Mesendoderm (in vitro differentiated cells): ENCODE results near the gene OLFML2A.

ENCODE experiments used
- DNase-seq: peaks from one replicate; pipeline ENCODE4 v3.0.0; 2013
- H2AK5ac ChIP-seq: 2 replicates; pipeline ENCODE4 v1.6.1; 2013; ENCODE audit warnings: low read length, inconsistent platforms
- H2BK120ac ChIP-seq: 2 replicates; pipeline ENCODE4 v1.6.1; 2013; ENCODE audit warnings: low read depth, mild to moderate bottlenecking, low read length, moderate library complexity, mixed read lengths
- H2BK15ac ChIP-seq: replicated peaks from 2 replicates; pipeline ENCODE4 v1.6.1; 2013; ENCODE audit warnings: low read depth, mild to moderate bottlenecking, moderate library complexity
- H2BK5ac ChIP-seq: 2 replicates; pipeline ENCODE4 v1.6.1; 2013; ENCODE audit warnings: low read length, inconsistent platforms
- H3K18ac ChIP-seq: 2 replicates; pipeline ENCODE4 v1.6.1; 2013; ENCODE audit warnings: mild to moderate bottlenecking, low read length, mixed read lengths
- H3K23ac ChIP-seq: one replicate; pipeline ENCODE4 v1.6.1; 2013; ENCODE audit warnings: low read length
- H3K27ac ChIP-seq: 2 replicates; pipeline ENCODE4 v1.5.1; 2013; ENCODE audit warnings: low read depth, mild to moderate bottlenecking, inconsistent platforms, low read length, moderate library complexity
- H3K27me3 ChIP-seq: 2 replicates; pipeline ENCODE4 v1.6.1; 2013; ENCODE audit warnings: low read length, control low read depth, mild to moderate bottlenecking, inconsistent platforms; ENCODE audit not compliant: insufficient read depth, poor library complexity
- H3K36me3 ChIP-seq: 2 replicates; pipeline ENCODE4 v1.6.1; 2013; ENCODE audit warnings: low read length, inconsistent platforms; ENCODE audit not compliant: control insufficient read depth, insufficient read depth
- H3K4ac ChIP-seq: one replicate; pipeline ENCODE4 v1.6.1; 2013; ENCODE audit warnings: low read depth, mild to moderate bottlenecking, low read length, moderate library complexity
- H3K4me1 ChIP-seq: 2 replicates; pipeline ENCODE4 v1.6.1; 2013; ENCODE audit warnings: low read depth, low read length, inconsistent platforms; ENCODE audit not compliant: control insufficient read depth
- H3K4me2 ChIP-seq: 2 replicates; pipeline ENCODE4 v1.6.1; 2013; ENCODE audit warnings: low read length
- H3K4me3 ChIP-seq: 2 replicates; pipeline ENCODE4 v1.5.1; 2013; ENCODE audit warnings: mild to moderate bottlenecking, low read length
- H3K56ac ChIP-seq: one replicate; pipeline ENCODE4 v1.6.1; 2013; ENCODE audit warnings: low read length
- H3K79me1 ChIP-seq: 2 replicates; pipeline ENCODE4 v1.6.1; 2013; ENCODE audit warnings: low read length, inconsistent platforms
- H3K79me2 ChIP-seq: 2 replicates; pipeline ENCODE4 v1.6.1; 2013; ENCODE audit warnings: mild to moderate bottlenecking, low read length; ENCODE audit not compliant: control insufficient read depth, insufficient read depth
- H3K9ac ChIP-seq: 2 replicates; pipeline ENCODE4 v1.6.1; 2013; ENCODE audit warnings: low read length, inconsistent platforms
- H4K5ac ChIP-seq: one replicate; pipeline ENCODE4 v1.6.1; 2013; ENCODE audit warnings: low read length
- H4K8ac ChIP-seq: one replicate; pipeline ENCODE4 v1.6.1; 2013; ENCODE audit warnings: low read depth, mild to moderate bottlenecking, control low read depth, low read length, moderate library complexity
- WGBS: extraction: QIAGEN DNeasy Blood & Tissue Kit; methylation state at CpG from one replicate; pipeline ENCODE4 v1.1.7; 2013; ENCODE audit warnings: low lambda C conversion rate, missing lambda C conversion rate; ENCODE audit not compliant: insufficient coverage; ENCODE audit errors: extremely low coverage; 5-methylcytosine and 5-hydroxymethylcytosine counted together

OLFML2A gene

DNA sequence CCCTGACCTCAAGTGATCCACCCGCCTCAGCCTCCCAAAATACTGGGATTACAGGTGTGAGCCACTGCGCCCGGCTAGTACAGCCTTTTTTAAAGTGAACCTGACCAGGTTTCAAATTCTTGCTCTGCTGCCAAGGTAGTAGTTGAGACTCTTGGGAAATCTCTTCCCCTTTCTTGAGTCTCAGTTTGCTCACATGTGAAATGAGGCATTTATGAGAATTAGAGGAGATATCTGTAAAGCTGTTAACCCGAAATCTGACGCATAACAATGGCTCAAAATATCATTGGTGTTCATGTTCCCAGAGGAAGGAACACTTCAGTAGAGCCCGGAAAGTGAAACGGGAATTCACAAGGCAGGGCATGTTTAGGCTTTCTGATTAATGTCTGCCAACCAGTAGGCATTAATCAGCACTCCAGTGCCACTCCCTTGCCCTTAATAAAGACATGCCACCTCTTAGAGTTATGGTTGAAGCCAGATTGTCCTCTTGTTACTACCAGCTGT, 86.5 kb downstream of the OLFML2A start:
- Histone ChIP-seq H3K23ac (no peak overlapping the region), H3K36me3 (peaks cover 22% of the 10 kb centered on the region), H3K56ac (peak overlapping the region; percentile 17), H4K8ac (no peak overlapping the region), H3K4me1 (peaks cover 7% of the 10 kb centered on the region), H4K5ac (no peak overlapping the region), H3K27ac (no peak overlapping the region), H3K79me2 (peaks cover 39% of the 10 kb centered on the region), H3K4me2 (no peak overlapping the region), H3K27me3 (no peaks in the 10 kb centered on the region), H3K18ac (no peak overlapping the region), H2BK5ac (no peak overlapping the region), H2BK120ac (no peak overlapping the region), H3K79me1 (peaks cover 15% of the 10 kb centered on the region), H2AK5ac (no peak overlapping the region), H3K9ac (no peak overlapping the region), H2BK15ac (no peak overlapping the region), H3K4ac (no peak overlapping the region), H3K4me3 (no peak overlapping the region)
- DNase-seq: no peak
- WGBS: no CpG with 5 or more reads among the region's 7 CpGs
